ENCODE results near the gene GFAP.

DNA sequence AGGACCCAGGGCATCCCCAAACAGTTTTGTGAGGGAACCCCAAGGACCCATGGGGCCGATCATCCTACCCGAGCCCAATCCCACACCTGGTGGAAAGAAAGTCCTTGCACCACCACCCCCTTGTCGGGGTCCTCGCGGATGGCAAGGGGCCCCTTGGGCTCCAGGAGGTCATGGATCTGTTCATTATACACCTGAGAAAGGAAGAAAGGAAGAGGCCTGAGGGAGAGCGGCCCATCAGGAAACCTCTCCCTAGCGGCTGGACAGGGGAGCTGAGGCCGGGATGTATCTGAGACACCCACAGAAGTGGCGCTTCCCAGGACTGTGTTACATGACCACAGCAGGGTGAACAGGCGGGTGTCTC lies 19.4 kb upstream of the GFAP start:
- TF ChIP-seq GABPA (IDR thresholded peaks at IDR 0.05 in 1 of 2, conservative IDR thresholded peaks at IDR 0.05 in 1 of 2) (no peak), MAX (IDR thresholded peaks at IDR 0.05) (no peak), TAF1 (conservative IDR thresholded peaks at IDR 0.05) (no peak)

All from liver (tissue), 2 donors.